ENCODE data around the gene DAAM2. TPM values are rescaled to one million over a fixed set of nuclear protein-coding genes. Genes with fewer than 3 reads are reported as not detected.

The DAAM2 gene
- total RNA-seq, 1 donor from 2014 or later, result 87.2 TPM

DNA sequence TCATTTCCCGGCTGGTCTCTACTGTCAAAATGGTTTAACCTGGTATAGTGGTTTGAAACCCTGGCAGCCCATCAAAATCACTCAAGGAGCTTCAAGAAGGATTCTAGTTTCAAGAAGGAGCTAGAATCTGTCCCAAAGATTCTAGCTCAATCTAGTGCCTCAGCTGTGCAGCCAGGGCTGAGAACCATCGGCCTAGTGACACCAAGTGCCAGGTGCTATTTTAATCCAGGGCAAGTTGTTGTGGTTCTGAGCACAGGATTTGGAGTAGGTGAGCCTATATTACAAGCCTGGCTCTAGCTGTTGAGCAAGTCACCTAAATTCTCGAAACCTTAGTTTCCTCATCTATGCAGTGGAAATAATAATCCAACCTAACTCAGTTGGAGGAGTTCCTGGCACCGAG is 138.4 kb downstream of the DAAM2 start:
- peak overlapping the region; percentile 59 for H3K27ac Mint-ChIP-seq (ENCODE audit: unreplicated experiment)
- DNase-seq (ENCODE audit: extremely low spot score, unreplicated experiment), result no peak
- peaks cover 57% of the 10 kb centered on the region for H3K4me1 Mint-ChIP-seq (ENCODE audit: unreplicated experiment)
- TF ChIP-seq, protein P1, sequence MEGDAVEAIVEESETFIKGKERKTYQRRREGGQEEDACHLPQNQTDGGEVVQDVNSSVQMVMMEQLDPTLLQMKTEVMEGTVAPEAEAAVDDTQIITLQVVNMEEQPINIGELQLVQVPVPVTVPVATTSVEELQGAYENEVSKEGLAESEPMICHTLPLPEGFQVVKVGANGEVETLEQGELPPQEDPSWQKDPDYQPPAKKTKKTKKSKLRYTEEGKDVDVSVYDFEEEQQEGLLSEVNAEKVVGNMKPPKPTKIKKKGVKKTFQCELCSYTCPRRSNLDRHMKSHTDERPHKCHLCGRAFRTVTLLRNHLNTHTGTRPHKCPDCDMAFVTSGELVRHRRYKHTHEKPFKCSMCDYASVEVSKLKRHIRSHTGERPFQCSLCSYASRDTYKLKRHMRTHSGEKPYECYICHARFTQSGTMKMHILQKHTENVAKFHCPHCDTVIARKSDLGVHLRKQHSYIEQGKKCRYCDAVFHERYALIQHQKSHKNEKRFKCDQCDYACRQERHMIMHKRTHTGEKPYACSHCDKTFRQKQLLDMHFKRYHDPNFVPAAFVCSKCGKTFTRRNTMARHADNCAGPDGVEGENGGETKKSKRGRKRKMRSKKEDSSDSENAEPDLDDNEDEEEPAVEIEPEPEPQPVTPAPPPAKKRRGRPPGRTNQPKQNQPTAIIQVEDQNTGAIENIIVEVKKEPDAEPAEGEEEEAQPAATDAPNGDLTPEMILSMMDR (IDR thresholded peaks at IDR 0.05), result no peak
- H3K9me3 Mint-ChIP-seq (ENCODE audit: unreplicated experiment), result no peaks in the 10 kb centered on the region
- H3K36me3 Mint-ChIP-seq (ENCODE audit: unreplicated experiment), result peaks cover 6% of the 10 kb centered on the region
- no peak overlapping the region for H3K4me3 Mint-ChIP-seq (ENCODE audit: unreplicated experiment)
- H3K27me3 Mint-ChIP-seq (ENCODE audit: unreplicated experiment), result no peaks in the 10 kb centered on the region

DNA sequence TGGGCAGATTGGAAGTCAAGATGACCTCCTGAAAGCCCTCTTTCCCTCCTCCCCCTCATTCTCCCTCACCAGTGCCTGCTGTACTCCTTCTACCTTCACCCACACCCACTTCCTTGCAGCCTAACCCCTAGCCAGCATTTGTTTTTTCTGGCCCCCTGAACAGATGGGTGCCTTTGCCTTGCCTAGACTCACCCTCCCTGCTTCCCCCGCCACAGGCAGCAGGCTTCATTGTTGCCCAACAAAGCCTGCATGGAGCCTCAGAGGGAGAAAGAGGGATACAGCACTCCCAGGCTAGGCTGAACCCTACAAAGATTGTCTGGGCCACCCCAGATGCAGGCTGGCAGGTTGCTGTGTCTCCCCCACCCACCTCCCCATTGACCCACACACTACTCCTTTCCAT is 139.4 kb downstream of the DAAM2 start:
- no peaks in the 10 kb centered on the region for H3K27me3 Mint-ChIP-seq (ENCODE audit: unreplicated experiment)
- H3K4me1 Mint-ChIP-seq (ENCODE audit: unreplicated experiment), result peaks cover 59% of the 10 kb centered on the region
- TF ChIP-seq, protein P1 (IDR thresholded peaks at IDR 0.05), result no peak
- no peak overlapping the region for H3K27ac Mint-ChIP-seq (ENCODE audit: unreplicated experiment)
- no peaks in the 10 kb centered on the region for H3K9me3 Mint-ChIP-seq (ENCODE audit: unreplicated experiment)
- H3K4me3 Mint-ChIP-seq (ENCODE audit: unreplicated experiment), result no peak overlapping the region
- no peaks in the 10 kb centered on the region for H3K36me3 Mint-ChIP-seq (ENCODE audit: unreplicated experiment)
- no peak for DNase-seq (ENCODE audit: extremely low spot score, unreplicated experiment)

DNA sequence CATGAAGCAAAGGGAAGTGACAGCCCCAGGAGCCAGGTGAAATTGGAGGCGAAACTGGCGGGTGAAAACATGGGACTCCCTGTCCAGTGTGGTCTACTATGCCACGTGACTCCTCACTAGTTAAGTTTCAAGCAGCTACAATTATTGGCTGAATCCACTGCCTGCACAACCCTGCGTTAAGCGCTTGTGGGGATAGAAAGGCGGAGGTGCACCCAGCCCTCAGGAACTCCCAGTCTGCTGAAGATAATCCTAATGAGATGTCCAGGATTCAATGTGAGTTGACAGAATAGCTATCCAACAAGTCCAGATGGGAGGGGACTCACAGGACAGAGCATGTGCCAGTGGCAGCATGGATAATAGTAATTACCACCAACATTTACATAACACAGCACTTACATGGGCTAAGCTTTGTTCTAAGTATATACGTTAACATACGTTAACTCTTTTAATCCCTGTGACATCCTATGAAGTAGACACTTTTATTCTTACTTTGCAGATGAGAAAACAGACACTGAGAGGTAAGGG is 140.3 kb downstream of the DAAM2 start:
- no peak for DNase-seq (ENCODE audit: extremely low spot score, unreplicated experiment)
- TF ChIP-seq, protein P1 (IDR thresholded peaks at IDR 0.05), result no peak
- Mint-ChIP-seq H3K27me3 (ENCODE audit: unreplicated experiment) (no peaks in the 10 kb centered on the region), H3K27ac (ENCODE audit: unreplicated experiment) (no peak overlapping the region), H3K4me3 (ENCODE audit: unreplicated experiment) (peak overlapping the region; percentile 84), H3K9me3 (ENCODE audit: unreplicated experiment) (no peaks in the 10 kb centered on the region), H3K4me1 (ENCODE audit: unreplicated experiment) (peaks cover 59% of the 10 kb centered on the region), H3K36me3 (ENCODE audit: unreplicated experiment) (no peaks in the 10 kb centered on the region)

DNA sequence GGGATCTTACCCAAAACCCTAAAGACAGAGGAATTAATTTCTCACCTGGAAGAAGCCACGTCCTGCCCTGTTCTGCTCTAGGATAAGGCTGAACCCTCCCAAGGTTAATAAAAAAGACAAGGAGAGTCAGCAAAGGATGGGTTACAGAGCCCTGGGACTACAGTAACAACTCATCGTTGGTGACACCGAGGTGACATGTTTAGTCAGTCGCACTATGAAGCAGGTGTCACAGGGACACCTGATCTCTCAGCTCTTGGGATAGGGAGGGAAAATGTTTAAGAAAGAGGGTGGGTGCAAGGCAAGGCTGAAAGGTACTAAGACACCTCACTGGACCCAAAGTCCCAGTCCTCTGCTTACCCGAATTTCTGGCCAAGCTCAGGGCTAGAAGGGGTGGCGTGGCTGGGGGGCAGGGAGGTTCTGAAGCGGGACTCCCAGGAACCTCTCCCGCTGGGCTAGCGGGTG is 141.5 kb downstream of the DAAM2 start:
- H3K27me3 Mint-ChIP-seq (ENCODE audit: unreplicated experiment), result no peaks in the 10 kb centered on the region
- peak overlapping the region; percentile 84 for H3K4me3 Mint-ChIP-seq (ENCODE audit: unreplicated experiment)
- peak overlapping the region; percentile 1 for H3K27ac Mint-ChIP-seq (ENCODE audit: unreplicated experiment)
- TF ChIP-seq, protein P1 (IDR thresholded peaks at IDR 0.05), result no peak
- no peak for DNase-seq (ENCODE audit: extremely low spot score, unreplicated experiment)
- H3K4me1 Mint-ChIP-seq (ENCODE audit: unreplicated experiment), result peaks cover 53% of the 10 kb centered on the region
- H3K9me3 Mint-ChIP-seq (ENCODE audit: unreplicated experiment), result no peaks in the 10 kb centered on the region
- H3K36me3 Mint-ChIP-seq (ENCODE audit: unreplicated experiment), result no peaks in the 10 kb centered on the region

DNA sequence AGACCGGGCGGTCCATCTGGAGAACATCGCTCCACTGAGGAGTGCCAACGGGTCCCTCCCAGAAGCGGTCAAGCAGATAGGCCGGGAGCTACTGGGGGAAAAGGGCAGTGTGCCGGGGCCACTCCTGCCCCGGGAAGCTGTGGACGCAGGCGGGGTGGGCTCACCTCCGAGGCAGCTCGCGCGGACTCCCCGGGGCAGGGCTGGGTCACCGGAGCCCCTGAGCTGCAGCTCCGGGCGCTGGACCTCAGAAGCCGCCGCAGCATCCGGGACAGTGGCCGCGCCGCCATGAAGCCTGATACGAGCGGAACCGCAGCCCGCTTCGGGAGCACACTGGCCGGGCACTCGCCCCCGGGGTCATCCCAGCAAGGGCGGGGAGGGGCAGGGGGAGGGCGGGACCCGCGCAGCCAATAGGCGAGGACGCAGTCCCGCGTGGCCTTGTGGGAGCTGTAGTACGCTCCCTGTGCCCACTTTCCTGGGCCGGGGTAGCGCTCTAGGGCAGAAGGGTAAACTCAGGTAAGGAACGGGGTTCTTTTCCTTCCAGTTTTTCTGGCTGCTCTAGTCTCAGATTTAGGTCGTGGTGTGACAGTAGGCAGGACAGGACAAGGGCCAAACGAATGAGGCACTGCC is 142.1 kb downstream of the DAAM2 start, which contains the start of gene MOCS1:
Gene MOCS1, minus strand, starts transcription at position 332 of the 627 bp plus-strand sequence. Its CDS starts 45 bp downstream, at position 287.
- peak within 1 kb of the TSS; percentile 84 for H3K4me3 Mint-ChIP-seq (ENCODE audit: unreplicated experiment)
- H3K27ac Mint-ChIP-seq (ENCODE audit: unreplicated experiment), result peak within 1 kb of the TSS; percentile 1
- DNase-seq (ENCODE audit: extremely low spot score, unreplicated experiment), result peak; percentile 87
- H3K4me1 Mint-ChIP-seq (ENCODE audit: unreplicated experiment), result peaks cover 52% of the 10 kb centered on the region
- no peaks in the 10 kb centered on the region for H3K36me3 Mint-ChIP-seq (ENCODE audit: unreplicated experiment)
- H3K27me3 Mint-ChIP-seq (ENCODE audit: unreplicated experiment), result no peaks in the 10 kb centered on the region
- H3K9me3 Mint-ChIP-seq (ENCODE audit: unreplicated experiment), result no peaks in the 10 kb centered on the region
- TF ChIP-seq, protein P1 (IDR thresholded peaks at IDR 0.05), result no peak
